Activated gamma-delta T cell treated with anti-CD3 and anti-CD28 coated beads, Interleukin-2, amount 50 U/mL, for 16 hours (primary cell): ENCODE results near the gene ACIN1.
"Not testable (repeated sequence)": the region's sequence is repeated elsewhere in the genome, so short reads cannot be mapped to it uniquely, and the experiment has no call there.

Experiments
- DNase-seq: peaks from one replicate; pipeline ENCODE4 v3.0.0-alpha.2; 2020; ENCODE audit warnings: low read depth

The ACIN1 gene

DNA sequence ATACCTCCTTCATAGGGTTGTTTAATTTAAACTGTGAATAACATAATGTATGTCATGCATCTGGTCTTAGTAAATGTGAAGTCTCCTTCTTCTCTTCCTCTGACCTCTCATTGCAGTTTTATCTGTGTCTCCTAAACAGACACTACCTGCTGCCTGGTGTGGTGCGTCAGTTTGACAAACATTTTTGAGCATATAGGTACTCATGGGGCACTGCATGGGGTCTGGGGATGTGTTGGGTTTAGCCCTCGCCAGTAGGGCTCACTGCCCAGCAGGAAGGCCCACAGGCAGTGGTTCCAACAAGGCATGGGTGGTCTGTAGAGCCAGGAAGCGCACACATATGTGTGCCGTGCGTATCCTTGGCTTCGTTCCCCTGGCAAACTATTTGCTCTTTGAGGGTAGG is 27.1 kb upstream of the ACIN1 start:
- DNase-seq = no peak

DNA sequence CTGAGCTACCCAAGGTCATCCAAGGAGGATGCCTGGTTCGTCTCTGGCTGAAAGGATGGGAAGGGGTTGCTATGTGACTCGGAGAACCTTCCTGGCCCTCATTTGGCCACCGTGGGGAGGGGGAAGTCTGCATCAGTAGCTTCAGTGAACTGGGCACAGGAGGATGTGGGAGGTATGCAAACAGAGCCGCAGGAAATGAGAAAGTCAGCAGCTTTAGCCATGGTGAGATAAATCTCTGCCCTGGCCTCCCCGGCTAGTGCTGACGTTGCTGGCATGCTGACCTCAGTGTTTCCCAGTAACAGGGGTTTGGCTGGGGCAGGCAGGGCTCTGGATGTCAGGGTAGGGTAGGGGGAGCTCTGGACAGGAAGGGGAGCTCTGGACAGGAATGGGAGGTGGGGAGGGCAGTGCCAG is 26.4 kb upstream of the ACIN1 start:
- no peak for DNase-seq

DNA sequence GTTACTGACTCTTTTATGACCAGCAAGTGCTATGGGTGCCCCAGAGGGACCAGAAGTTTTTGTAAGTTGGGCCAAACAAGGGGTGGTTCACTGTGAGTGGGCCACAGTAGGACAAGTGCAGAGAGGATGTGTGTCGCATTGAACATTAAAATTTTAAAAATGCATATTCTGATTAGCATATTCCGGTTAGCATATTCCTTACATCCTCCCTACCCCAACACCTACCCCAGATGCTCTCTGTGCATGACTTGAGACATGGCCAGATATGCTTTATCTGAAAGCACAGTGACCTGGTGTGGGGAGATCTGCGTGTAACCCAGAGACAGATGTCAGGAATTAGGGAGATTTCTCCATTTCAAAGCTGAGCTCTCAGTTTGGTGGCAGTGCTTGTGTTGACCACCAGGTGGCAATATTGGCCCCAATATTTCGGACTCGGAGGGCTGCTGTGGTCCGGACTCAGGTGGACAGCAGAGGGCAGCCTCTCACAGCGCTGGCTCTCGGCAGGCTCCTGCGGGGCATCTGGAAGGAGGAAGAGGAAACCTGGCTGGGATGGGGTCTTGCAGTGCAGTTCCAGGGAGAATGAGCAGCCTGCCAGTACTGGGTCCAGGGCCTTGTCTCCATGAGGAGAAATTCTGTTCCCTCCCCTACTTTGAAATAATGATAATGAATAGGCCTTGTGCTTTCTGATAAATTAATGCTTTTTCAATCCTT is 25.8 kb upstream of the ACIN1 start:
- DNase-seq = peak; percentile 68

DNA sequence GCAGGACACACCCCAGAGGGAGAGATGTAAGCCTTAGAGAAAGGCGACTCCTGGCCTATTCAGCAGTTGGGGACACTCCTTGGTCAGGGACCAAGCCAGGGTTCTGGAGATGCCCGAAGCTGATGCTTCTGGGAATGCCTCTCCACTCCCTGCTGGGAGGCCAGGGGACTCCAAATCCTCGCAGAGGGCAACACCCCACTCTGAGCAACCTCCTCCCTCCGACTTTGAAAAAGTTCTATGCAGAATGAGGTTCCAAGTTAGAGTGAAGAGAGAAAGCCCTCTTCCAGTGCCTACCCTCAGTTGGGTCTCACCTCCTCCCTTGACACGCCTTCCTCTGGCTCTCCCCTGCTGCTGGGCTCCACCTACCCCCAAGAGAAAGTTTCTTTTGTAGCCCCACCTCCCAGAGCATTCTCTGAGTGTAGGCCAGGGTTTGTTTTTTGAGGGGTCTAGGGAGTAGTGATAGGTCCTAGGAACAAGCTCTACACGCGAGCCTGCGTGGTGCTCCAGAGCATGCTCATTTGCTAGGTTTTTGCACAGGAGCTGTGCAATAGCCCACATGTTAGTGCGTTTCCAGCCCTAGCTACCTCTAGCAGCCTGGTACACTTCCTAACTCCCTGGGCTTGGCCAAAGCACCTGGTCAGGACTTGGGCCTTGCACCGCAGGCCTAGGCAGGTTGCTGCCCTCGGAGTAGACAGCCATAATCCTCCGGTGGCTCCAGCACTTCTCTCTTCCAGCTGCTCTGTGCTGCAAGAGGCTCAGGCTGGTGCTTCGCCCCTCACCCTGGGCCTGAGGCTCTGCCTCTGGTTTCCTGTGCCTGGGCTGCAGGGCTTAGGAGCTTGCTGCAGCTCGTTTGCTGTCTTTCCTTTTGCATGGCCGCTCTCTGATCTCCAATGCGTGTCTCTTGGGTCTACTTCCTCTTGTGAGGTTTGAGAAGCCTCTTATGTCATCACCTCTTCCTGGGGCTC is 24.7 kb upstream of the ACIN1 start:
- DNase-seq = no peak

DNA sequence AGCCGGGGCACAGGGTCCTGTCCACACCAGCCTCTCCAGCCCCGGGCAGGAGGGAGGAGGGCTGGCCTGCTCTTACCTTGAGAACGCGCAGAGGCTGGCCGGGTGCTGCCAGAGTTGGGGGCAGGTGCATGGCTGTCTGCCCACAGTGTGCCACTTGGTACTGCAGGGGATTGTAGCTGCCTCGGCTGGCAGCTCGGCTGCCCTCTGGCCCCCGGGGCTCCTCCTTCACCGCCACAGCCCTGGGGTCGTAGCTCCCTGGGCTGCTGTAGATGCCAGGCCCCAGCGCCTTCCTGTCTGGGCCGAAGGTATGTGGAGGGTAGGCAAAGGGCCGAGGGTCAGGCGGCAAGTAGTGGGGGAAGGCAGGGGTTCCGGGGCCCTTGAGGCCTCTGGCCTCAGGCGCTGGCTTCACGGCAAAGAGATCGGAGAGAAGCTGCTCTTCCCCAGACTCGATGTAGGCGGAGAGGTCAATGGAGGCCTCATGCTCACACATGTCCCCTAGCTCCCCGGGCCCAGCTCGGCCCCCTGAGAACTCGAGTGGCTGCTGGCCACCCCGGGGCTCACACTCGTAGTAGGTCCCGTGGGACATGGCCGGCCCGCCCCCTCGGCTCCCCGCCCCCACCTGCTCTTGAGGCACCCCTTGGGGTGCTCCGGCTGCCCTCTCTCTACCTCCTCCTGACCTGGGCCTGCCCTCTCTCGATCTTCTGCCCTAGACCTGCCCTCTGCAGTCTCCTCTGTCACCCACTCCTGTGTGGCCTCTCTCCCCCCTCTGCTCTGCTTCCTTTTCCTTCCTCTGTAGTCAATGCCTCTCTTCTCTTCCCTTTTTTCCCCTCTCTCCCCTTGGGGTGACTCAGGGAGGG is 23.8 kb upstream of the ACIN1 start, which contains the start of gene CEBPE:
TSS of gene CEBPE (minus strand) at position 750 of the 857 bp plus-strand sequence. CDS start at position 586, 164 bp downstream.
- no peak for DNase-seq

DNA sequence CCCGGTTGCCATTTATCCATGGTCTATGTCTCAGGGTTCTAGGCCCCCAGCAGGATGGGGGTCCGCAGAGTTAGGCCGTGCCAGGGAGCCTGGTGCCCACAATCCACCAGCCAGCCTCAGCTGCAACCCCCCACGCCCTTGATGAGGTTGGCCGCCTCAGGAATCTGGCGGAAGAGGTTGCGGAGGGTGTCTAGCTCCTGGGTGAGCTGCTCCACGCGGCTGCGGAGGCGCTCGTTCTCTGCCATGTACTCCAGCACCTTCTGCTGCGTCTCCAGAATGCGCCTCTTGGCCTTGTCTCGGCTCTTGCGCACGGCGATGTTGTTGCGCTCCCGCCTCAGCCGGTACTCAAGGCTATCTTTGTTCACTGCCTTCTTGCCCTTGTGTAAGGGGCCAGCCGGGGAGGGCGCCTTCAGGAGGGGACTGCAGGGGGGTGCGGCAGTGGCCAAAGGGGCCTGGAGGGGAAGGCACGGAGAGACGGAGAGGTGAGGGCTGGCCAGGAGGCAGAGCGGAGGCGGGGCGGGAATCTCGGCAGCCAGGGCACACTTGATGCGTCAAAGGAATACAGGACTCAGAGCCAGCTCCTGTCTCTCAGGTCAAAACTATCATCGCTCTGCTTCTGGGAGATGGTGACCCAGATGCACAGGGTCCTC is 22.6 kb upstream of the ACIN1 start:
- no peak for DNase-seq

DNA sequence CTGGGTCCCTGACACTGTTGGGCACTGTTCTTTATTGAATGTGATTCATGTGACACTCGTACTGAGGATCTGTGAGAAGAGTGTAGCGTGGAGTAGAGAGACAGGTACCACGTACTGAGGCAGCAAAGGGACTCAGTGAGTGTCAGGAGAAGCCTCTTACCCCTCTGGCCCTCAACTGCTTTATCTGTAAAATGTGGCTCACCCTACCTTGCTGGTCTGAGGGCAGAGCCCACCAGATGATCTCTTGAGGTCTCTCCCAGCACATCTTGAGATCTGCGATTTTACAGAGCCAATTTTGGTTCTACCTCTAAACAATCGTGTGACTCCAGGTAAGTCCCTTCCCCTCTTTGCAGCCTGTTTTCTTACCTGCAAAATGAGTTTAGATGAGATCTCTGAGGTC is 21.0 kb upstream of the ACIN1 start:
- no peak for DNase-seq

DNA sequence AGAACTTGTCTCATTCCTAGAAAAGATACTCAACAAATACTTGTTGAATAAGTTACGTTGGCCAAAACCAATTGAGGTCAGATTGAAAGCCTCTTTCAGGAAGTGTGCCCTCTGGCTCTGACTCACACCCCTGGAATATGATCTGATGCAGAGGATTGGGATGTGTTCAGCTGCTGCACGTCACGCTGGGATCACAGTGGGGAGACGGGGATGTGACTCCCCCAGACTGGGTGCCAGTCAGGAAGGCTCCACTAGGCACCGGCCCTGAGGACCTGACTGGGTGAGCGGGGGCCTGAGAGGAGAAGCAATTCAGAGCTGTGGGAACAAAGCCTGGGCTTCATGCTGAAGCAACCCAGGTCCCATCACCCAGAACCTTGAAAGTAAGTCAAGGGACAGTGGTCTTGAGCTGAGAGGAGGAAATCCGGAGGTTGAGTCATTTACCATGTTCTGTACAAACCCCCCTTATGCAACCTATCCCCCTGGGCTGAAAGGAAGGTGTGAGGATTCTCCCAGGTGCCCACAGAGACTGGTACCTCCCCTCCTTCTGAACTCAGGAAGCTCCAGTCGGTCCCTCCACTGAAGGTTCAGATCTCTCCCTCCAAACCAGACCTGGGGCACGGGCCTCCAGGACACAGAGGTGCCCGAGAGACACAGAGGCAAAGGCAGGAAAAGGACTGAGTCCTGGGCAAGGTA is 20.2 kb upstream of the ACIN1 start:
- DNase-seq = no peak

DNA sequence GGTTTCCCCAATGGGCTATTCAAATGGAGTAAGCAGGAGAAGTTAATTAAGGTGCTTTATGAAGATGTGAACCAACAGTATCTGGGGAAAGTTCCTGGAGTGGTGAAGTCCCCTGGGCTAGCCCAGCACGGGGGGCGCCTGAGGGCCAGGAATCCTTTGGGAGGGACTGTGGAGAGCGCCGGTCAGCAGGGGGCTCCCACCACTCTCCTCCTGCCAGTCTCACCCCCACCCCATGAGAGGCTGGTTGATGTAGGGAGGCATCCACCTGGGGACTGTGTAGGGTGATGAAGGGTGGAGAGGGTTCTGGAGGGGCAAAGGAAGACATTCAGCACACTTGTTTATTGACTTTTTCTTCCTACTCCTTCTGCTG is 19.7 kb upstream of the ACIN1 start:
- no peak for DNase-seq

DNA sequence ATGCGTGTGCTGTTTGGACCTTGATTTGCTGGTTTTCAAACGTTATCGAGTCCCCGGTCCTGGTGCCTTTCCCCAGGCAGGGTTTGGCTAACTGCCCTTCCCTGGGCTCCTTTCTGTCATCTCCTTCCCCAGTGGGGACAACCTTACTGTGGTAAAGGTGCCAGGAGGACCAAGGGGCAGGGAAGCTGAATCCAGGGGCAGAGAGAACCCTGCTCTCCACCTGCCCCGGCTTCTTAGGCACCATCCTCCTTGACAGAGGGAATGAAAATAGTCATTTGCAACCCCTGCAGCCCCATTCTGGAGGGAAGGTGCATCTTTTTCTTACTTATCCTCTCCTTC is 19.2 kb upstream of the ACIN1 start:
- no peak for DNase-seq

DNA sequence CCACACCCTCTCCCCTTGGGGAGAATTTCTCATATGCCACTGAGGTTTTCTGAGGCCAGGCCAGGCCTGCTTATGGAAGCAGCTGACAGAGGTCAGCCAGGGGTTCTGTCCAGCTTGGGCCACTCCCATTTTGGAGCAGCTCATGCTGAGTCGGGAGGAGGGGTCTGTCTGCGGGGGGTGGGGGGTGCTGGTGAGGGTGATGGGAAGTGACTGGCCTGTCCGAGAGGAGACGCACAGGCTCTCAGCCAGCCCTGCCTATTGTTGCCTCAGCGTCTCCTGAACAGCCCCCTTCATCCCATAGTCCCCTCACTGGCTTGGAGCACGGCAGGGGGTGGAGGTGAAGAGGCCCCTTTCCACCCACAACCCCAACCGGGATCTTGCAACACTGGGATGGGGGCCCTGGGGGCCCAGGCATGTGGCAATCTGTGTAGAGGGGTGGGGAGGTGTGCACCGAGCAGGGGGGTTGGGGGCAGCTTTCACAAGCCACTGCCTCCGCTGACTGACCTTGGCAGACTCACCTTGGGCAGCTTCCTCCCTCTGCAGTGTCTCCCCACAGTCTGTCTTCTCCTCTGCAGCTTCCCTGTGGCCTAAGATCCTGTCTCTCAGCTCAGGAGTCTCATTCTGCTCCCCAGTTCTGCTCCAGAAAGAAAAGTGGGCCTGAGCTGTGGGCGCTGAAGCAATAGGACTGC is 18.6 kb upstream of the ACIN1 start:
- no peak for DNase-seq

DNA sequence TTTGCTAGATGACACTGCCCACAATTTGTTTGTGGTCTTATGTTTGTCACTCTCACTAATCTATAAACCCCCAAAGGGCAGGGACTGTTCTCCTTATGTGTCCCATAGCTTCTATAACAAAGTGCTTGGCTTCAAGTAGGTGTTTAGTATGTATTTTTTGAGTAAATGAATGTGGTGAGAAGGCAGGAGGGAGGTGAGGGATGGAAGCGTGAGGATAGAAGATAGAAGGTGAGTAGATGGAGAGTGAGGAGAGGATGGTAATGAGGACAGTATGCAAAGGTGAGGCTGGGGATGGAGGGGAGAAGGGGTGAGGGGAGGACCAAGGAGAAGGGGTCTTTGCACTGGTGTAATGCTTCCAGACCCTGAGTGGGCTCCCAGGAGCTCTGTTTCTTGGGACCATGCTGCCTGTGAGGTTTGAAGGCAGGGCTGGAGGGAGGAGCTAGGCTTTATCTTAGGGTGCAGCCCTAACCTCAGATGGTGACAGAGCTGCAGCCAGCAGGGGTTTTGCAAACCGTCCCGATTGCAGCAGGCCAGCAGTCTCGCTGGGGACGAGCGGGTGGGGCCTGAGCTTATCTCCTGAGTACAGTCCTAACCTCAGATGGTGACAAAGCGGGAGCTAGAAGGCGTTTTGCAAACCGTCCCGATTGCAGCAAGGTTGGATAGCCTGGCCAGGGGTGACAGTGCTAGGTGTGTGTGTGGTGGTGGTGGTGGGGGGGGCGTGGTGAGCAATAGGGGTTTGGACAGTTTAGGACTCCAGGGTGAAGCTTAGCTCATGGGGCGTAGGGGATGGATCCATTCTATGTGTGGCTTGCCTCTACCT is 17.6 kb upstream of the ACIN1 start:
- no peak for DNase-seq

DNA sequence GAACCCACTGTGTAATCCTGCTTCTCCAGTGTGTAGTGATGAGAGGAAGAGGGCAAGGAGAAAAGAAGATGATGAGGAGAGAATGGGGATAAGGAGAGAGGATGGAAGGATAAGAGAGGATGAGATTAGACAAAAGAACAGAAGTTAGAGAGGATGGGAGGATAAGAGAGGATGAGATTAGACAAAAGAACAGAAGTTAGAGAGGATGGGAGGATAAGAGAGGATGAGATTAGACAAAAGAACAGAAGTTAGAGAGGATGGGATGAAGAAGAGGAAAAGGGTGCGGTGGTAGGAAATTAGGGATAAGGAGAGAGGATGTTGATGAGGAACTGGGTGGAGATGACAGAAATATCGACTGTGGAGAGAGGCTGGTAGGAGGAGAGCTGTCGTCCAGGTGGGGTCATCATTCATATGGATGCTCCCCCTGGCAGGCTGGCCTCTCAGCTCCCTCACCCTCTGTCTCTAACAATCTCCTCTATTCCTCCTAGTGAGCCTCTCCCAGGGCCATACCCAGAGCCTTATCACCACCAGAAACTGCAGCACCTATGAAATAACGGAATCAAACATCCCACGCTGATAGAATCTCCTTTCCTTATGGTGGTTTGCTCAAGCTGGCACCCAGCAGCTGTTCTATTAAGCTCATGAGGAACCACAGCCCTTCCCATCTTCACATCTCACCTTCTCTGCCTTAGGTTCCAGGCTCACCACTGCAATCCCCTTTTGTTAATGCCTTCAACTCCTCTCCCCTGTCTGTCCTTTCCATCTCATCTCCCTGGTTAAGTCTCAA is 15.8 kb upstream of the ACIN1 start:
- DNase-seq = no peak

DNA sequence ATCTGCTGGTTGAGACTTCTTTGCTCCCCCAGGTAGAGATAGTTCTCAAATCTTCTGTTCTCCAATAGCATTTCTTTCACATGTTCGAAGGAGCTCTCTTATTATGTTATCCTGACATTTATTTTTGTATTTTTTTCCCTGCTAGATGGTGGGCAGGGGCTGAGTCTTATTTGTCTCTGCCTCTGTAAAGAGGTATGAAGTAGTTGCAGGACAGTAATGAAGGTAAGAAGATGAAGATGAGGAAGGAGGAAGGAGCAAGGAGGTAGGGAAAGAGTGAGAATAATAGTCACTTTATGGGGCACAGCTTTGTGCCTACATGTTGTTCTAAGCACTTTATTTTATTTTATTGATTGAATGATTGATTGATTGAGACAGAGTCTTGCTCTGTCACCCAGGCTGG is 14.8 kb upstream of the ACIN1 start:
- DNase-seq = no peak

DNA sequence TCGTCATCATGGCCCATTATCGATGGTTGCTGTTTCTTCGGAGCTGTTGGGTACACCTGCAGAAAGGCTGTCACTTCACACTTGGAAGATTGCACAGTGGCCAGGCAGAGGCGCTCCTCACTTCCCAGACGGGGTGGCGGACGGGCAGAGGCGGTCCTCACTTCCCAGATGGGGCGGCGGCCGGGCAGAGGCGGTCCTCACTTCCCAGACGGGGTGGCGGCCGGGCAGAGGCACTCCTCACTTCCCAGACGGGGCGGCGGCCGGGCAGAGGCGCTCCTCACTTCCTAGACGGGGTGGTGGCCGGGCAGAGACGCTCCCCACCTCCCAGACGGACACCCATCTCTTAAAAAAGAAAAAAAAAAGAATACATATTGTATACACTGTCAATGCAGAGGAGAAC is 13.2 kb upstream of the ACIN1 start:
- DNase-seq = not testable (repeated sequence)

DNA sequence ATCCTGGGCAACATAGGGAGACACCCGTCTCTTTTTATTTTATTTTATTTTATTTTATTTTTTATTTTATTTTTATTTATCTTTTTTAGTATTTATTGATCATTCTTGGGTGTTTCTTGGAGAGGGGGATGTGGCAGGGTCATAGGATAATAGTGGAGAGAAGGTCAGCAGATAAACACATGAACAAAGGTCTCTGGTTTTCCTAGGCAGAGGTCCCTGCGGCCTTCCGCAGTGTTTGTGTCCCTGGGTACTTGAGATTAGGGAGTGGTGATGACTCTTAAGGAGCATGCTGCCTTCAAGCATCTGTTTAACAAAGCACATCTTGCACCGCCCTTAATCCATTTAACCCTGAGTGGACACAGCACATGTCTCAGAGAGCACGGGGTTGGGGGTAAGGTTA is 12.7 kb upstream of the ACIN1 start:
- DNase-seq = not testable (repeated sequence)

DNA sequence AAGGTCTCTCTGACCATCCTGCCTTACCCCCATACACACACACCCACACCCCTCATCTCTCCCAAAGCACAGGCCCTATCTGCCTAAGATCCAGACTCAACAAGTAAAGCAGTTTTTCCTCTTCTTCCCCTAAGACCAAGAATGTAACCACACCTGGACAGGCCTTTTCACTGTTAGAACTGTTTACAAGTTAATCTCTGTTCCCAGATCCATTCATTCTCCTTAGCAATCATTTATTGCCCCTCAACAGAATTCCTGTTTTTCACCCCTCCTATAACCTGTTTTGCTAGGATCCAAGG is 11.8 kb upstream of the ACIN1 start:
- no peak for DNase-seq

DNA sequence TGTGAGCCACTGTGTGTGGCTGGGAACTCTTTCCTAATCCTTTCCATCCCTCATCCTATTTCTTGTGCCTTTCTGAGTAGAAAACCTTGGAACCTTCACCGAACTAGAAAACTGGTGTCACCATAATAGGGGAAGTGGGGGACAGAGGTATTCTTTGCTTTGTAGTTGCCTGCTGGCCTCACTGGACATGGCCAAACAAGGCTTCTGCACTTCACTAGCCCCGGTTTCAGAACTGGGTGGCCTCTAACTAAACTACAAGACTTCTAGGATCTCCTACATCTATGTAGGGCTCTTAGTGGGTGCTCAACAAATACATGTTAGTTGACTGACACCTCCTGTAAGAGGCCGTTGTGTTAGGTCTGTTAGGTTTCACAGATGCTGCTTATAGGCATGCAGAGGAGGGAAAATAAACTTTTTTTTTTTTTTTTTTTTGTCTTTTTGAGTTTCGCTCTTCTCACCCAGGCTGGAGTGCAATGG is 10.4 kb upstream of the ACIN1 start:
- no peak for DNase-seq
